SK-N-SH (cell line): Measurements from ENCODE around the gene ARHGAP15.

Source experiments
- EP300 ChIP-seq, 2 experiments: IDR thresholded peaks; 2 replicates each; pipeline versions ENCODE4 v1.4.0 to v1.6.1; 2012; ENCODE audit warnings: borderline replicate concordance in 1 of 2, low read depth in 1 of 2, low read length in 1 of 2
- FOSL2 ChIP-seq: IDR thresholded peaks from 2 replicates; pipeline ENCODE4 v1.4.0; 2012; ENCODE audit warnings: low read depth, mild to moderate bottlenecking, moderate library complexity, borderline replicate concordance
- RFX5 ChIP-seq: IDR thresholded peaks from 2 replicates; pipeline ENCODE4 v1.6.1; 2012; ENCODE audit warnings: mild to moderate bottlenecking, improper control_type of control experiment, low read length
- RXRA ChIP-seq: IDR thresholded peaks from 2 replicates; pipeline ENCODE4 v1.4.0; 2012; ENCODE audit warnings: low read depth, mild to moderate bottlenecking, borderline replicate concordance
- SIN3A ChIP-seq: IDR thresholded peaks from 2 replicates; pipeline ENCODE4 v1.6.1; 2012; ENCODE audit warnings: low read depth, mild to moderate bottlenecking, low read length, moderate library complexity, borderline replicate concordance
- TAF1 ChIP-seq: IDR thresholded peaks from 2 replicates; pipeline ENCODE4 v1.6.1; 2012; ENCODE audit warnings: low read depth, mild to moderate bottlenecking, low read length, moderate library complexity, borderline replicate concordance
- USF2 ChIP-seq: fragments of 150-350 bp; IDR thresholded peaks from 2 replicates; pipeline ENCODE4 v1.6.1; 2017; ENCODE audit warnings: antibody characterized with exemption, low read length, low read depth, borderline replicate concordance
- TF ChIP-seq, protein P1 (sequence below): fragments of 200-600 bp; sonication (generic); IDR thresholded peaks from 2 replicates; pipeline ENCODE4 v1.6.1; 2017; ENCODE audit warnings: antibody characterized with exemption, mild to moderate bottlenecking, moderate library complexity

DNA sequence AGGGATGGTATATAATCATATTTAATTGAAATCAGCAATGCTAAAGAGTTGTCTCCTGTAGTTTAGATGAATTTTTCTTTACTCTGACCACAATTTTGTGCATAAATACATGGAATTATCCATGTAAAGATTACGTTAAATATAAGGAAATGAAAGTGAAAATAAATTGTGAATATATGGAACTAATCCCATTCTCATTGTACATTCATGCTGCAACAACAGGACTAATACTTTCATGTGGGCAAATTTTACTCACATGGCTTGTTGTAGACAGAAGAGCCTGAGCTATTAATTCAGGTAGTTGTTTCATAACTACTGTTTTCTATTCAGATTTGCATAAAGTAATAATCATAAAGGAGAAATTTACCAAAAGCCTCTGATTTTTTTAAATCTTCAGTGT is 357.8 kb downstream of the ARHGAP15 start:
- TF ChIP-seq, protein P1, sequence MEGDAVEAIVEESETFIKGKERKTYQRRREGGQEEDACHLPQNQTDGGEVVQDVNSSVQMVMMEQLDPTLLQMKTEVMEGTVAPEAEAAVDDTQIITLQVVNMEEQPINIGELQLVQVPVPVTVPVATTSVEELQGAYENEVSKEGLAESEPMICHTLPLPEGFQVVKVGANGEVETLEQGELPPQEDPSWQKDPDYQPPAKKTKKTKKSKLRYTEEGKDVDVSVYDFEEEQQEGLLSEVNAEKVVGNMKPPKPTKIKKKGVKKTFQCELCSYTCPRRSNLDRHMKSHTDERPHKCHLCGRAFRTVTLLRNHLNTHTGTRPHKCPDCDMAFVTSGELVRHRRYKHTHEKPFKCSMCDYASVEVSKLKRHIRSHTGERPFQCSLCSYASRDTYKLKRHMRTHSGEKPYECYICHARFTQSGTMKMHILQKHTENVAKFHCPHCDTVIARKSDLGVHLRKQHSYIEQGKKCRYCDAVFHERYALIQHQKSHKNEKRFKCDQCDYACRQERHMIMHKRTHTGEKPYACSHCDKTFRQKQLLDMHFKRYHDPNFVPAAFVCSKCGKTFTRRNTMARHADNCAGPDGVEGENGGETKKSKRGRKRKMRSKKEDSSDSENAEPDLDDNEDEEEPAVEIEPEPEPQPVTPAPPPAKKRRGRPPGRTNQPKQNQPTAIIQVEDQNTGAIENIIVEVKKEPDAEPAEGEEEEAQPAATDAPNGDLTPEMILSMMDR, result no peak
- no peak for TF ChIP-seq FOSL2
- no peak for TF ChIP-seq SIN3A
- no peak for TF ChIP-seq EP300 (IDR thresholded peaks at IDR 0.05; ENCODE audit: borderline replicate concordance in 1 of 2, low read depth in 1 of 2, low read length in 1 of 2)
- no peak for TF ChIP-seq RXRA
- TF ChIP-seq RFX5, result no peak
- no peak for TF ChIP-seq TAF1
- no peak for TF ChIP-seq USF2
